HG03457 (cell line): ENCODE data around the gene BOD1L1.
"Not testable (repeated sequence)": the region's sequence is repeated elsewhere in the genome, so short reads cannot be mapped to it uniquely, and the experiment has no call there.

Source experiments
- ATAC-seq: cut with Tn5 transposase; IDR thresholded peaks from one replicate; pipeline ENCODE4 v1.9.1; 2021; ENCODE audit warnings: moderate number of reproducible peaks; ENCODE audit not compliant: unreplicated experiment

The BOD1L1 gene

GRCh38 chr4:13561673-13562072 is 65.9 kb downstream of the BOD1L1 start:
- ATAC-seq = no peak

- not testable (repeated sequence) for ATAC-seq
Measured at GRCh38 chr4:13560111-13560510, 67.4 kb downstream of the BOD1L1 start.

- ATAC-seq = no peak
Measured at GRCh38 chr4:13559413-13559812, 68.1 kb downstream of the BOD1L1 start.

GRCh38 chr4:13558881-13559280 is 68.6 kb downstream of the BOD1L1 start:
- no peak for ATAC-seq

- no peak for ATAC-seq
Measured at GRCh38 chr4:13555325-13555724, 72.2 kb downstream of the BOD1L1 start.

- no peak for ATAC-seq
Measured at GRCh38 chr4:13553081-13553480, 74.4 kb downstream of the BOD1L1 start.

GRCh38 chr4:13548984-13549546 is 78.5 kb downstream of the BOD1L1 start:
- peak; percentile 66 for ATAC-seq

GRCh38 chr4:13548059-13548983 is 79.2 kb downstream of the BOD1L1 start:
- ATAC-seq = no peak

- no peak for ATAC-seq
Measured at GRCh38 chr4:13547485-13548041, 80.0 kb downstream of the BOD1L1 start.

GRCh38 chr4:13546941-13547484 is 80.5 kb downstream of the BOD1L1 start:
- no peak for ATAC-seq

- no peak for ATAC-seq
Measured at GRCh38 chr4:13546142-13546940, 81.2 kb downstream of the BOD1L1 start.

- no peak for ATAC-seq
Measured at GRCh38 chr4:13545394-13545808, 82.1 kb downstream of the BOD1L1 start.

- peak; percentile 45 for ATAC-seq
Measured at GRCh38 chr4:13544606-13545393, 82.7 kb downstream of the BOD1L1 start.

GRCh38 chr4:13543839-13544605 is 83.5 kb downstream of the BOD1L1 start, which contains the start of gene NKX3-2:
Gene NKX3-2, minus strand, starts transcription at chr4:13544508. Its CDS starts 94 bp downstream, at chr4:13544414.
- no peak for ATAC-seq

GRCh38 chr4:13543032-13543838 is 84.3 kb downstream of the BOD1L1 start:
- ATAC-seq = no peak

- ATAC-seq = no peak
Measured at GRCh38 chr4:13542577-13543031, 84.9 kb downstream of the BOD1L1 start.

GRCh38 chr4:13541720-13542576 is 85.6 kb downstream of the BOD1L1 start:
- ATAC-seq = no peak
